Testis (tissue), 2 donors: ENCODE results near the gene SUGT1.
"Not testable (repeated sequence)": the region's sequence is repeated elsewhere in the genome, so short reads cannot be mapped to it uniquely, and the experiment has no call there.

Experiments
- POLR2A ChIP-seq: fragments of 450-650 bp; IDR thresholded peaks from one replicate; pipeline ENCODE4 v1.6.1; 2017; ENCODE audit warnings: antibody characterized with exemption, mild to moderate bottlenecking, moderate library complexity
- TF ChIP-seq, protein P1 (sequence below), 3 experiments: fragments of 450-650 bp in 2 of 3; fragments of 200-600 bp in 1 of 3; sonication (generic) in 1 of 3; IDR thresholded peaks; one replicate each; pipeline ENCODE4 v1.5.1; 2016 to 2019; ENCODE audit warnings: antibody characterized with exemption in 3 of 3, mild to moderate bottlenecking in 2 of 3, moderate library complexity in 1 of 3

DNA sequence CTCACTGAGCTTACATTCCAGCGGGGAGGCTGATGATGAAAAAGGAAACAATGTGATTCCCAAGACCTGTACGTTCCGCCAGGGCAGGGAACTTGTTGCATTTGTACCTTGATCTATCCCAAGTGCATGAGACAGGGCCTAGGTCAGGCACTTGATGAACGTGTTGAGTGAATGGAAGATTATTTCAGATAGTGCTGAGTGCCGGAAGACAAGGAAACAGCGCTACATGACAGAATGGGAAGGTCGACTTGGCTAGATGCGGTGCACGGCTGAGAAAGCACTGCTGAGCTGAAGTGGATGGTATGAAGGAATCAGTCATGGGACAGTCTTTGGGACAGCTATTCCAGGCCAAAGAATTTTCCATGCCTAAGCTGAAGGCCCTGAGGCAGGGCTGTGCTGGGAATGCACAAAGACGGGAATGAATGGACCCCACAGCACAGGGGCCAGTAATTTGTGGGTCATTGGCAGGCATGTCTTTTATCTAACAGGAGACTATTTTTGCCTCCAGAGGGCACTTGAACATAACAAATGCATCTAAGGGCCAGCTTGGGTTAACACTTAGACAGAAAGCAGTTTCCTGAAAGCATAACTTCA is 43.5 kb upstream of the SUGT1 start:
- TF ChIP-seq POLR2A = not testable (repeated sequence)
- TF ChIP-seq, protein P1, sequence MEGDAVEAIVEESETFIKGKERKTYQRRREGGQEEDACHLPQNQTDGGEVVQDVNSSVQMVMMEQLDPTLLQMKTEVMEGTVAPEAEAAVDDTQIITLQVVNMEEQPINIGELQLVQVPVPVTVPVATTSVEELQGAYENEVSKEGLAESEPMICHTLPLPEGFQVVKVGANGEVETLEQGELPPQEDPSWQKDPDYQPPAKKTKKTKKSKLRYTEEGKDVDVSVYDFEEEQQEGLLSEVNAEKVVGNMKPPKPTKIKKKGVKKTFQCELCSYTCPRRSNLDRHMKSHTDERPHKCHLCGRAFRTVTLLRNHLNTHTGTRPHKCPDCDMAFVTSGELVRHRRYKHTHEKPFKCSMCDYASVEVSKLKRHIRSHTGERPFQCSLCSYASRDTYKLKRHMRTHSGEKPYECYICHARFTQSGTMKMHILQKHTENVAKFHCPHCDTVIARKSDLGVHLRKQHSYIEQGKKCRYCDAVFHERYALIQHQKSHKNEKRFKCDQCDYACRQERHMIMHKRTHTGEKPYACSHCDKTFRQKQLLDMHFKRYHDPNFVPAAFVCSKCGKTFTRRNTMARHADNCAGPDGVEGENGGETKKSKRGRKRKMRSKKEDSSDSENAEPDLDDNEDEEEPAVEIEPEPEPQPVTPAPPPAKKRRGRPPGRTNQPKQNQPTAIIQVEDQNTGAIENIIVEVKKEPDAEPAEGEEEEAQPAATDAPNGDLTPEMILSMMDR (IDR thresholded peaks at IDR 0.05) = not testable (repeated sequence)
